SU-DHL-6 (cell line): ENCODE measurements around the gene MTHFD1.

Experiments used
- EZH2phosphoT487 ChIP-seq: fragments of 200-600 bp; sonication (generic), shearing (Covaris generic); conservative IDR thresholded peaks from 2 replicates; pipeline ENCODE4 v1.6.1; 2018; ENCODE audit warnings: mild to moderate bottlenecking, antibody characterized with exemption, low read length, moderate library complexity, mixed read lengths
- TF ChIP-seq, protein P1 (sequence below): fragments of 200-600 bp; sonication (generic); IDR thresholded peaks from one replicate; pipeline ENCODE4 v1.5.1; 2017; ENCODE audit warnings: antibody characterized with exemption, mild to moderate bottlenecking, low read length, moderate library complexity; ENCODE audit not compliant: insufficient read depth, poor library complexity, severe bottlenecking

DNA sequence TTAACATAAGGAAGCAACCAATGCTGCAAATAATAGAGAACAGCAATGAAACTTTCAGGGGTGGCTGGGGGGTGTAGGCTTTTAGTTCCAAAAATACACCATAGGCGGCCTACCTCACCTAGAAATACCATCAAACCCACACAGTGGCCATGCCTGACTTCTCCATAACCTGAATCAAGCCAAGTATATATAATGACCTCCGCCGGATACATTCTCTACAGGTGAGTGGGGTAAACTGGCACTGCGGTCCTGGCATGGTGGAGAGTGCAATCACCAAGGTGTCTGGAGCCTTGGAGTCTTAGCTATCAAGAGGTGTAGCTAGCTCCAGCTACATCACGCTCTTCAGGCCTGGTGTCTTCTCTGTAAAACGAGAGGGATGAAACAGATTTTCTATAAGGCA lies 114.3 kb downstream of the MTHFD1 start:
- TF ChIP-seq, protein P1, sequence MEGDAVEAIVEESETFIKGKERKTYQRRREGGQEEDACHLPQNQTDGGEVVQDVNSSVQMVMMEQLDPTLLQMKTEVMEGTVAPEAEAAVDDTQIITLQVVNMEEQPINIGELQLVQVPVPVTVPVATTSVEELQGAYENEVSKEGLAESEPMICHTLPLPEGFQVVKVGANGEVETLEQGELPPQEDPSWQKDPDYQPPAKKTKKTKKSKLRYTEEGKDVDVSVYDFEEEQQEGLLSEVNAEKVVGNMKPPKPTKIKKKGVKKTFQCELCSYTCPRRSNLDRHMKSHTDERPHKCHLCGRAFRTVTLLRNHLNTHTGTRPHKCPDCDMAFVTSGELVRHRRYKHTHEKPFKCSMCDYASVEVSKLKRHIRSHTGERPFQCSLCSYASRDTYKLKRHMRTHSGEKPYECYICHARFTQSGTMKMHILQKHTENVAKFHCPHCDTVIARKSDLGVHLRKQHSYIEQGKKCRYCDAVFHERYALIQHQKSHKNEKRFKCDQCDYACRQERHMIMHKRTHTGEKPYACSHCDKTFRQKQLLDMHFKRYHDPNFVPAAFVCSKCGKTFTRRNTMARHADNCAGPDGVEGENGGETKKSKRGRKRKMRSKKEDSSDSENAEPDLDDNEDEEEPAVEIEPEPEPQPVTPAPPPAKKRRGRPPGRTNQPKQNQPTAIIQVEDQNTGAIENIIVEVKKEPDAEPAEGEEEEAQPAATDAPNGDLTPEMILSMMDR: no peak
- TF ChIP-seq EZH2phosphoT487: no peak
